ENCODE results near the gene PSMB9.
A peak's percentile ranks its signal among the peaks of the same experiment; 100 is the strongest.
"Not testable (repeated sequence)": the region's sequence is repeated elsewhere in the genome, so short reads cannot be mapped to it uniquely, and the experiment has no call there.

PSMB9 gene

DNA sequence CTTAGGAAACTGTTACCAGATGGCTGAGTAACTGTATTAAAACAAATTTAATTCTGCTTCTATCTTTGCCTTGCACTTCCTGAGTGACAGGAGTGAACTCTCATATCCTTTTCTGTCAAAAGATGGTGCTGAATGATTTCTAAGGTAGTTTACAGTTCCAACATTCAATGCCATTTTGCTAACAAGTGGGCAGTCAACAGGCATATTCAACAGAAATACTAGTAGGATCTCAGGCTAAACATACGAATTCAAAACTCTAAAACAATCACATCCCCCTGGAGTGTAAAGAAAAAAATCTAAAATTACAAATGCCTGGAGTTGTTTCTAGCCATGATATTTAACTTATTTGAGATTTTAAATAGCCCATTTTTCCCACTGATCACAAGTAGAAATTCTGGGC is 6.7 kb downstream of the PSMB9 start:
- DNase-seq (ENCODE audit: low spot score): no peak

DNA sequence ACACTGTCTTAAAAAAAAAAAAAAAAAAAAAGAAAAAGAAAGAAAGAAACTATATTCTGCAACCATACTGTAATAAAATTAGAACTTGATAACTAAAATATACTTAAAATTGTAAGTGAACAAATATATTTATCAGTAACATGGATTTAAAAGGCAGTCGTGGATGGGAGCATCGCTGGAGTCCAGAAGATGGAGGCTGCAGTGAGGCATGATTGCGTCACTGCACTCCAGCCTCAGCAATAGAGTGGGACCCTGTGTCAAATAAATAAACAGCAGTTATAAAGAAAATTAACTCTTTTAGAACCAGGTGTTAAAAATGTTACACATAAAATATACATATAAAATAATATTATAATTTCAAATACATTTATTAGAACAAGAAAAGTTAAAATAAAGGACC is 8.7 kb downstream of the PSMB9 start:
- no peak for DNase-seq (ENCODE audit: low spot score)

DNA sequence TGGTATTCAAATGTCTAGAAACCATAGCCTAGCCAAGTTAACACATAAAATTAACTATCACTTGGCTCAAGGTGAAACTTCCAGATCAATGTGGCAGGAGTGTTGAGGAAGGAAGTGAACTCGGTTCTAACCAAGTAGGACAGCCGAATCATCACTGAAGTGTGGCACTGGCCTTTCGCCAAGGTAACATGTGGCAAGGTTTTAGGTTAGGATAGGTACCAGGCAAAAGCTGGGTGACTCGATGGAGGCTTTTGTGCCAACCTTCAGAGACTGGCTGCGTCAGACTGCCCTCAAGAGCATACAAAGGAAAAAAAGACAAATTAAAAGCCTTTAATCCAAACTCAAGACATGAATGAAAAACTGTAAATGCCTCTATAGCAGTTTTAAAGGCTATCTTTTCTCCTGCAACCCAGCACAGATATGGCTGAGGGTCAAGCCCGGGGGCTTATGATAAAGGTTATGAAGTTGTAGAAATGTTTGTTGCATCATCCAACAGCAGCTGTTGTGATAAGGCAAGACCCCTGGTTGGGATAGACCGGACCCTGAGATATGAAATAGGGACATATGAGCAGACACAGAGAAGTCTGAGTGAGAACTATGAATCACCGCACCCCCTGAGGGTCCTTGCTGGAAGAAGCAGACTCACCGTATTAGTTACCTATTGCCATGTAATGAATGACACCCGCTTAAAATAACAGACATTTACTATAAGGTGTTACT is 11.9 kb downstream of the PSMB9 start:
- DNase-seq (ENCODE audit: low spot score): no peak

DNA sequence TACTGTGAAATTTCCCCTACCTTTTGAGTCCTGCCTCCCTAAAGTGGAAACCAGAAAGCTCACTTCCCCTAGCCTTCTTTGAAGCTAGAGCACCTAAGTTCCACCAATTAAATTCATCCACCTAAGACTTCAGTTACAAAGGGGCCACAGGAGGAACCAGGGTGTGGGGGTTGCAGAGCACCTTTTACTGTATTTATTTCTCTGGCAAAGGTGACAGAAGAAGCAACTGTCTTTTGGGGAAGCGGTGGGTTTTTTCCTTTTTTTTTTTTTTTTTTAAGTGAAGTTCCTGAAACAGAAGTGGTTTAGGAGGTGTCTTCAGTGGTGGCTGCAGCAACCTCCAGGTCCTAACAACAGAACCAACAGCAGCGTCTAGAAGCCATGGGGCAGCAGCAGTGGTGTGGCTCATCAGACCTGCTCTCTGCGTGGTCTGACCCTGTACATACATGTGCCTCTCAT is 13.1 kb downstream of the PSMB9 start:
- DNase-seq (ENCODE audit: low spot score): no peak

DNA sequence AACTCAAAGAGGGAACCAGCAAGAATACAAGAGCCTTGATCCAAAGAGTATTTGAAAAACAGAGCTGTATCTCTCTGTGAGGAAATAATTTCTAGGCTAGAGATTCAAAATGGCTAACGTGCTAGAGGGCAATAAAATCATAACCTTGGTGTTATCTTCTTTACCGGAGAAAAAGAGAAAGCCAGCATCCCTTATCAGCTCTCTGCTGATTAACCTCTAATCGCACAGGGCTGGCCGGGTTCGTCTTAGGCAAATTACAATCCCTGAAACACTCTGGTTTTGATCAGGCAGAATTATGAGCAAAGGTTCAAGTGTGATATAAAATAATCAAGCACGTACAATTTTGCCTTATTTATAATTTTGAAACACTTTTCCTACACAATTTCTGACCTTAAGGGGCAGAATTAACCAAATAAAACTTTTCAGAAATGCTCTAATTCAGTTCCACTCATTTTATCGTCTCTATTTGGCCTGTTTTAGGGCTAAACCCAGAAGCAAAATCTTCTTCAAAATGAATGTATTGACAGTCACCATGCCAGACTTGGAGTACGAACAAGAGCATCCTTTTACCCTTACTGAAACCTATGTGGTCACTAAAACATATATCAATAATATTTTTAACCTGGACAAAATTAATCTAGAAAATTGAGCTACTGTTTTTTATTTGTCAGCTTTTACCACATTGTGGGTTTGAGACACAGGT is 13.7 kb downstream of the PSMB9 start:
- DNase-seq (ENCODE audit: low spot score): no peak

DNA sequence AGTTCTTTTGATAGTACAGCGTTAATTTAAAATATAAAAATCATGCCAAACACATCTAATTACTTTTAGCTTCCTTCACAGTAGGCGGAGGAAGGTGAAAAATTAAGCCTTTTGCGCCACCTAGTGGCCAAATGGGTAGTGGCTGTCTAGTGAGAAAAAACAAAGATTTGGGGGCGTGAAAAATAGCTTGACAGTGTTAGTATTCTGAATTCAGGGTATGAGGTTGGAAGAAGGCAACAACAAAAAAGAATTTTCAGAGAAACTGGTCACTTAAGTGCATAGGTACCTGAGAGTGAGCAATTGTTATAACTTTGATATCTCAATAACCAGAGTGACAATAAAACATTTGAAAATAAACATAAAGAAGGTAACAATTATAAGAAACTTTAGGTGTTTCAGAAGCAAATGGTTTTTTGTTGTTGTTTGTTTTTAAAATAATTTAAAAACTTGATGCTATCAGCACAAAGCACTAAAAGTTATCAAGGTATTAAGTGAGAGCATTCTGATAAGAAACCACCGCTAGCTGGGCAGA is 14.3 kb downstream of the PSMB9 start:
- DNase-seq (ENCODE audit: low spot score): peak; percentile 59

DNA sequence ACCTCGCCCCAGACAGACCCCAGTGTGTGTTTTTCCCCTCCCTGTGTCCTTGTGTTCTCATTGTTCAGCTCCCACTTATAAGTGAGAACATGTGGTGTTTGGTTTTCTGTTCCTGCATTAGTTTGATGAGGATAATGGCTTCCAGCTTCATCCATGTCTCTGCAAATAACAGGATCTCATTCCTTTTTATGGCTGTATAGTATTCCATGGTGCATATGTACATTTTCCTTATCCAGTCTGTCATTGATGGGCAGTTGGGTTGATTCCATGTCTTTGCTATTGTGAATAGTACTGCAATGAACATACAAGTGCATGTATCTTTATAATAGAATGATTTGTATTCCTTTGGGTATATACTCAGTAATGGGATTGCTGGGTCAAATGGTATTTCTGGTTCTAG is 20.0 kb downstream of the PSMB9 start:
- not testable (repeated sequence) for DNase-seq (ENCODE audit: low spot score)

DNA sequence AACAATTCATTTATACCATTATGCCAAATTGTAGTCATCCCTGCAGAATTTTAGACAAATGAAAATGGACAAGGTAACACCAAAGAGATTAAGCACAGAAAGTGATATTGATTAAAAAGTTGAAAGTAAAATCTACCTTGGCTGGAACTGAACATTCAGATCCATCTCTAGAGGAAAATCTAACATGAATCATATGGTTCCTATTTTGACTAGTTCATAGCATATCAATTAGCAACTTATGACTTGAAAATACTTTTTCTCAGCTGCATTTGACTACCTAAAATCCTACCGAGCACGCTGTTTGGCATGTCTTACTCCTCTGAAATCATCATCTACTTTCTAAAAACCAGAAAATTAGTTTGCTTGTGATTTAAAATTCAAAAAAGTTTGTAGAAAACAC is 22.6 kb downstream of the PSMB9 start:
- no peak for DNase-seq (ENCODE audit: low spot score)

DNA sequence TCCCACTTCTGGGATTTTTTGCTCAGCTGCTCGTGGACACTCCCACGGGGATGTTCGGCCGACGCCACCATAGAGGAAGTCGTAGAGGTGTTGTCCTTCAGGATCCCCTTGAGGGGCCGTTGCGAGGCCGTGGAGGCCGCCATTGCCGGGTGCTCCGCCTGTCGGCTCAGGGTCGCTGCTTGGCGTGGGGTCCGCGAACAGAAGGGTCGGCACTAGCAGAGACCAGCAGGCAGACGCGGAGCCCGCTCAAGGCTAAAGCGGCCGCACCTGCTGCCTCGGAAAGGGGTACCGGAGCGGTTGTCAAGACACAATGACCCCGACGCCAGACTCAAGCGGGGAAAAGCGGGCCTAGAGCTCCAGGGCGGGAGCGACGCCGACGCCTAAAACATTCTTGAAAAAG is 25.7 kb downstream of the PSMB9 start:
- DNase-seq (ENCODE audit: low spot score): no peak

DNA sequence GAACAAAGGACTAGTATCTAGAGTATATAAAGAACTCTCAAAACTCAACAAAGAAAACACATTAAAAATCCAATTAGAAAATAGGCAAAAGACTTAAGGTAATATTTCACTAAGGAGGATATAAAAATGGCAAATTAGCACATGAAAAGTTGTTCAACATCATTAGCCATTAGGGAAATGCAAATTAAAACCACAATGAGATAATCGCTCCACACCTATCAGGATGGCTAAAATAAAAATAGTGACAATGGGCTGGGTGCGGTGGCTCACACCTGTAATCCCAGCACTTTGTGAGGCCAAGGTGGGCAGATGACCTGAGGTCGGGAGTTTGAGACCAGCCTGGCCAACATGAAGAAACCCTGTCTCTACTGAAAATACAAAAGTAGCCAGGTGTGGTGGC is 27.0 kb downstream of the PSMB9 start:
- DNase-seq (ENCODE audit: low spot score): not testable (repeated sequence)

DNA sequence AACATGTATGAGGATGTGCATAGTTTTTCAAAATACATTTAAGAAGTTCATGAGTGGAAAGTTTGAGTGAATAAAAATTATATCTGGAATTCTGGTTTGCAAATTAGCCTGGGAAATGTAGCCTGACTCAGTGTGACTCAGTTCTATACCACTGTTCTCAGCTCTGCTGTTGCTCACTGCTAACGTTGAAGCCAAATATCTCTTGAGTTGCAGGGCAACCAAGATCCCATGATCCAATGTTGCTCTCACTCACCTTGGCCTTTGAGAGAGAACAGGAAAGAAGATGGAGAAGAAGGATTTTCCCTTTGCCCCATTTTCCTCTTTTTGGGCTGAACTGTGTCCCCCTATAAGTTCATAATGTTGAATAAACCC is 28.9 kb downstream of the PSMB9 start:
- no peak for DNase-seq (ENCODE audit: low spot score)

DNA sequence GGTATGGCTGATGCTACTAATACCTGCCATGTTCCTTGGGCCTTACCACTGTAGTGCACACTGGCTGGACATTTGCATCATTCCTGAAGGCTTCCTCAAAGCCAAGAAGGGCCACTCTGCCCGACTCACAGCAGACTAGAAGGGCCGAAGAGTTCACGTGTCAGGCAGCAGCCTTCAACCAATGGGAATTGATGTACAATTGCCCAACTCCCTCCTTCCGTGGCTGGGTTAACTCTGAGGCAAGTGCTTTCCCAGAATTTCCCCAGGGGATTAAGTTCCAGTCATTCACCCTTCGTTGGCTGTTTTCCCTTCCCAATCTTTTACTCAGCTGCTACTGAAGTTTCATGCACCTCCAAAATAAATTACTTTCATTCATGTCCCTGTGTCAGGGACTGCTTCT is 29.8 kb downstream of the PSMB9 start:
- no peak for DNase-seq (ENCODE audit: low spot score)

DNA sequence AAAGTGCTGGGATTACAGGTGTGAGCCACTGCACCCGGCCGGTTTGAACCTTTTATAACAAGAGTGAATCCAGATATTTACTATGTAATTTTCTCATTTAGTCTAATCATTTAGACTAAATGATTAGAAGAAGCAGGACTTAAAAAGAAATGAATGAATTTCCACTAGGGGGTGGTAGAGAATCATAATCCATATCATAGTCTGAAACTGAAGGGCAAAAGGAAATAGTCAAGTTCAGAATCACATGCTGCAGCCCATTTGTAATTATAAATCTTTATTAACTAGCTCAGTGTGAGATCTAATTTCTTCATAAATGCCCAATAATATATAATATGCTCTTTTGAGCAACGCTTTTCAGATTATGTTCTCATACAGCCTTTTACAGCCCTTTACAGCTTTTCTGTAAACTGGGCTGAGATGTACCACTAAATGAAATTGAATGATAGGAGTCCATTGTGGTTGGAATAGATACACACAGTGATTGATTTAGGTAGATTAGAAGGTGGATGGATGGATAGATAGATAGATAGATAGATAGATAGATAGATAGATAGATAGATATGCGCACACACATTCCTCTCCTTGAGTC is 31.8 kb downstream of the PSMB9 start:
- no peak for DNase-seq (ENCODE audit: low spot score)

DNA sequence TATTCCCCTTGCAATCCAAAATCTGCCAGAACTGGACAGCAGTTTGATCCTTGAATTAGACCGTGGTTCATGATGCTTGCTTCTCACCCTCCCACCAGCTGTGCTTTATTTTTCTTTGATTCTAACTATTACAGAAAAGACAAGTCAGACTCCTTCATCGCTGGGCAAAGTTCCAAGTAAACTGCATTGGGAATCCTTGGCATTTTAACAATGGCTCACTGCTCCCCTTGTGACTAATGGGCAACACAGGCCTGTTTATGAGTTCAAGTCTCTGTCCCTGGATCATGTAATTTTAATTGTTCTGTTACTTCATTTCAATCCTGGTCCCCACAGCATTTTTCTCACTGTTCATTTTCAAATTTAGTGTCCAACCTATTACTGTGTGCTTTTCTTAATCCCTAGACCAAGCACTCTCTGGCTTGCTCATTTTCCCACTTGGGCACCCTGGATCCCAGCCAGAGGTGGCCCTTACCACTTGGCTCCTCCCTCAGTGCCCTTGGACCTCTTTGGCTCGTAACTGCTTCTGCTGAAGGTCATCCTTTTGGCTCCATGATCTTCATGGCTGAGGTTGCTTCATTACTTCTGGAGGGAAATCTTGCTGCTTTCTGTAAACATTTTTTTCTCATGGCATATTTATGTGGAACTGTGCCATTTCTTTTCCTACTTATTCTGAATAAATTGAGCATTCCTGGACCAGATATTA is 32.8 kb downstream of the PSMB9 start:
- no peak for DNase-seq (ENCODE audit: low spot score)

DNA sequence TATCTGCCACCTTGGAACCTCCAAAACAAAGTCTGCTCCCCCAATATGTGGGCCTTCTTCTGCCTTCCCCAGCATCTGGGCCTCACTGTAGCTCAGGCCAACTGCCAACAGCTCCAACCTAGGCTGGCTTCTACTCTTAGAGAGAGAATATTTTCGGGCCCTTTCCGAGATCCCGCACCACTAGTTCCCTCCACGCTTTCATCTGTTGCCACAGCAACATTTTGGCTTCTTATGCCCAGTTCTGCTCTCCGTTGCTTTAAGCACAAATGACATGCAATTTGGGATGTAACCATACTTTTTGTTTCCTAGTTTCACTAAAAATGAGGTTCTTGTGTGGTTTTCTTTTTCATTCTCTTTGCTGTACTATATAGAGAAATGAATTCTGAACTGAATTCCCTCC is 33.6 kb downstream of the PSMB9 start:
- DNase-seq (ENCODE audit: low spot score): no peak

DNA sequence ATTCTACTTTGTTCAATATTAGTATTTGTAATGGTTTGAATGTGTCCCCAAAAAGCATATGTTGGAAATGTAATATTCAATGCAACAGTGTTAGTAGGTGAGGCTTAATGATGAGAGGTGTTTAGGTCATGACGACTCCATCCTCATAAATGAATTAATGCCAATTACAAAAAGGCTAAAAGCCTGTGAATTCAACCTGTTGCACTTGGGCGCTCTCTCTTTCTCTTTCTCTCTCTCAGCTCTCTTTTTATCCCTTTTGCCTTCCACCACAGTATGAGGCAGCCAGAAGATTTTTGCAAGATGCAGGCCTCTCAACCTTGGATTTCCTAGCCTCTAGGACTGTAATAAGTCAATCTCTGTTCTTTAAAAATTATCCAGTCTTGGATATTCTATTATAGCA is 34.6 kb downstream of the PSMB9 start:
- DNase-seq (ENCODE audit: low spot score): no peak

DNA sequence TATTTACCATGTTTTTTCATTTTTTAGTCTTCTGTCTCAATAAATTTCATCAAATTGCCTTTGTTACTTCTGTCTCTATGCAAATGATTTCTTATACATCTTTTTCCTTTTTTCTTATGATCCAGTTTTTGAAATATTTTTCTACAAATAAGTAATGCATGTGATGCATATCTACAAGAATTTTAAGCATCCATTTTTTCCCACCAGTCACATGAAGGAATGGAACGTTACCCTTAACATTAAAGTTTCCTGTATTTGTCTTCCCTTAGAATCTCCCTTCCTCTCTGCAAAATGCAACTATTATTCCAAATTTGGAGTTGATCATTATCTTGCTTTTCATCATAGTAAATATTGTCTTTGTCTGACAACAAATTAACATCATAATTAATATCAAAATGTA is 35.5 kb downstream of the PSMB9 start:
- DNase-seq (ENCODE audit: low spot score): no peak

DNA sequence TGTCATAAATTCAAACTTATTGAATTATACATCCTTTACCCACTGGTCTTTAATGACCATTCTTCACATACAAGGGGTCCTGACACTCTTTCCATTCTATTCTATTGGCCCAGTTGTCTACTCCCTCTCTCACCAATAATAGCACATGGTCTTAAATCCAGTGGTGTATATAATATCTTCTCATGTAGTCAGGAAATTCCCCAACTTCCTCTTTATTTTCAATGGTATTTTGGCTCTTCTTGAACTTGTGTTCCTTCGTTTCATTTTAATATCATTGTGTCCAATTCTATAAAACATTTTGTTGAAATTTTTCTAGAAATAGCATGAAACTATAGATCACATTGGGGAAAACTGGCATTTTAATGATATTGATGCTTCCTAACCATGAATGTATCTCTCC is 36.8 kb downstream of the PSMB9 start:
- no peak for DNase-seq (ENCODE audit: low spot score)

DNA sequence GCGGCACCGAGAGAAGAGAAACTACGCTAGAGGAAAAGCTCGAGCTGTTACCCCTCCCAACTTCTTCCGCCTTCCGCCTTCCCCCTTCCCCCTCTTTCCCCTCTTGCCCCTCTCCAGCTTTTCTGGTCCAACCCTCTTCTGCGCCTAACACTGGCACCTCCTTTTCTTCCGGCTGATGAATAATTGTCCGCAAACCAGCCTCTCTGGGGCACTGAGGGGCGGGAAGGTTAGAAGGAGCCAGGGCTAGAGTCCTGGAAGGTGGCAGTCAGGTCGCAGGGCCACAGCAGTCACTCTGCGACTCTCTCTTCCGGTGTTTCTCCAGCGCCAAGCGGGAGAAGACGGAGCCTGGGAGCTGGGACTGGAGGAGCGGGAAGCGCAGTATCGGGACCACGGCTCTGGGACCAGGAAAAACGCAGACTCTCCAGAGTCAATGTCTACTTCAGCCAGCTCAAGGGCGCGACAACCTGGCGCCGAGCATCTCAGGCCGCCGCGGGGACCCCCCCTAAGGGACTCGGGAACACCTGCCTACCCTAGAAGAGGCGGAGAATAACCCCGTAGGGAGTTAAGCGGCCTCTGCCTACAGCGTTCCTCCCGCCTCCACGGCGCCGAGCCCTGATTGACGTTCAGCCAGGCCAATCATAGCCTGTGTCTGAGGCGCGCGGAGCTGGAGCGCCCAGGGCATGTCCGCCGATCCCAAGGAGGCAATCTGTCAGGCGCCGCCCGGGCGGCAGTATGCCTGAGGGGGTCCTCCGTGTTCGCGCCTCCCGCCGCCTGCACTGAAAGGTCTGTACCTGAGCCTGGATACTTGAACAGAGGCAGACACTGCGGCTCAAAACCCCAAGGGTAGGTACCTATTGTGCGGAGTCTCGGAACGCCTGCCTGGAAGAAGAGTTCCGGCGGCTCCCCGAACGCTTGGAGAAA is 40.4 kb downstream of the PSMB9 start:
- DNase-seq (ENCODE audit: low spot score): peak; percentile 99

DNA sequence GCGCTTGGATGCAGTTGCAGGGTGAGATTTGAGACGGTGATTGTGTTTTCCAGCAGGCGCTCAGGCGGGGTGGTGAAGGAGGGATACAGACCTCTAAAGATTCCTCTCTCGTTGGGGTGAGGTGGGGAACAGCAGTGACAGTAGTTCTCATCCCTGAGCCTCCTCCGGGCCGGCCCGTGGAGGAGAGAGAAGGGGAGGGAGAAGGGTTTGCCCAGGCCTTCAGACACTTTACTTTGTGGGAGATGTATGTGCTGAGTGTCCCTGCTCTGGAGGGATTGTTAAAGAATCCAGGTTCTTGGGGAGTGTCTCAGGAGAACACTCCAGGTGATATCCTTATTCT is 41.0 kb downstream of the PSMB9 start:
- DNase-seq (ENCODE audit: low spot score): no peak

DNA sequence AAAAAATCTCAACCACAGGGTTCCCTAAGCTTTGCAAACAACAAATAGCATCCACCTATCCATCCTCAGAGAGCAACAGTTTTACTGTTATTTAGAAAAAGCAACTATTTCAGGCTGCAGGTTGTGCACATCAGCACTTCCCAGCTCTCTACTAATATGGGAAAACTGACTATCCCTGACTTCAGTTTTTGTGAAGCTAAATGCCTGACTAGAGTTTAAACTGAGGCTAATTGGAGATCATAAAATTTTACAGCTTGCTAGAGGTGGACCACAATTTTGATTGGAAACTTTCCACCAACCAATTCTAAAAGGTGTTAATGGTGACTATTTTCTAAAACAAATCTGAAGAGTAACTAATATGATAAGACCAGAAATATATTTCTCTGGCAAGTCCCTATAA is 50.0 kb downstream of the PSMB9 start:
- DNase-seq (ENCODE audit: low spot score): no peak

DNA sequence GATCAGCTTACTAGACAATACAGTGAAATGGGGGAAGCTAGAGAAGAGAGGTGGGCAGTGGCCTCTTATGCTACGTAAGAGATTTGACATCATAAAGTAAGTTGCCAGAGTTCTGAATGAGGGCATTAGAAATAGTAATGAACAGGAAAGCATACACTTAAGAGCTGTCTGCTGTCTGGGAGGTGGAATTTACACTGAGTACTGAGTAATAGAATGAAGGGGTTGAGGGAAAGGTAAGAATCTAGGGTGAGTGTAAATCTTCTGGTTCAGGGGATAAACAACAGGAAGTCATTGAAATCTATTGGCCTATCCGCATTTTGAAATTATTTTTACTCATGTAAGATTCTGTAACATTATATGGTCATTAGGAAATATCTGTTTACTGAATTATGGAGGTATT is 51.1 kb downstream of the PSMB9 start:
- no peak for DNase-seq (ENCODE audit: low spot score)
